Measurements from ENCODE around the gene VPS37C. TPM values are rescaled to one million over a fixed set of nuclear protein-coding genes. Genes with fewer than 3 reads are reported as not detected.

The VPS37C gene
- total and polyA plus RNA-seq, 10 donors: 6.1 to 32.3 (median 20.5) TPM

DNA sequence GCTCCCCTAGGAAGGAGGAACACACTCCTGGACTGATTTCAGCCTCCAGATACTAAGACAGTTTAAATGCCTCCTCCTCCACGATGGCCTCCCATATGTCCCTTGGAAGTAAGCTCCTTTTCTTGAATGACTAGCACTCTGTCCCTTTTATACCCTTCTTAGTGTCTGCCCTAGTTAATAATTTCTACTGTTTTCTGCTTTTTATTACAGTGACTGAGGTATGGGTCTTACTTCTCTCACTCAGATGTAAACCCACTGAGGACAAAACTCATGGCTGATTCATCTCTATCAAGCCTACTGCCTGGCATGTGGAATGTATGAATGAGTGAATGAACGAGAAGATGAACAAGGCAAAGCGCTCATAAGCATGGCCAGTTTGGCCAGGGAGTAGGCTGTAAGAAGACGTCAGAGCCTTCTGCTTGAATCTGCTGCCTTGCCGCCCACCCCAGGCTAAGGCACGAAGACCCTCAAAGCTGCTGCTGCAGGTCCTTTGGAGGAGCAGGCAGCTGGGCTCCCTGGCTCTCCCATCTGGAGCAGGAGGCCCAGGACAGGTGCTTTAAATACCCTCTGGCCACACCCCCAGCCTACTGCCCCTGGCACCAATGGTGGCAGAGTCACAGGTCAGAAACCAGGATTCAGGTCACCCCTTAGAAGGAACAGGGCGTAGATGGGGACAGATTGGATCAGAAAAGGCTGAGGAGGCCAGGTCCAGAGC, 33.9 kb upstream of the VPS37C start:
- Histone ChIP-seq H3K4me1 (no peaks in the 10 kb centered on the region), H3K4me3 (no peak overlapping the region), H3K9me3 (peaks cover 0 to 10% (median 2%) of the 10 kb centered on the region in 8 donors), H3K27ac (no peak overlapping the region), H3K36me3 (no peaks in the 10 kb centered on the region), H3K27me3 (replicated peaks in 1 of 7) (peaks cover 0 to 12% (median 0%) of the 10 kb centered on the region in 7 donors)
- DNase-seq: no peak
- WGBS, 5 donors: 74 to 89% (median 81%) methylated on average over 6 to 7 of the region's 7 CpGs
- TF ChIP-seq POLR2AphosphoS5 (IDR thresholded peaks at IDR 0.05): no peak
- no peak for TF ChIP-seq POLR2A (IDR thresholded peaks at IDR 0.05)
- TF ChIP-seq, protein P1, sequence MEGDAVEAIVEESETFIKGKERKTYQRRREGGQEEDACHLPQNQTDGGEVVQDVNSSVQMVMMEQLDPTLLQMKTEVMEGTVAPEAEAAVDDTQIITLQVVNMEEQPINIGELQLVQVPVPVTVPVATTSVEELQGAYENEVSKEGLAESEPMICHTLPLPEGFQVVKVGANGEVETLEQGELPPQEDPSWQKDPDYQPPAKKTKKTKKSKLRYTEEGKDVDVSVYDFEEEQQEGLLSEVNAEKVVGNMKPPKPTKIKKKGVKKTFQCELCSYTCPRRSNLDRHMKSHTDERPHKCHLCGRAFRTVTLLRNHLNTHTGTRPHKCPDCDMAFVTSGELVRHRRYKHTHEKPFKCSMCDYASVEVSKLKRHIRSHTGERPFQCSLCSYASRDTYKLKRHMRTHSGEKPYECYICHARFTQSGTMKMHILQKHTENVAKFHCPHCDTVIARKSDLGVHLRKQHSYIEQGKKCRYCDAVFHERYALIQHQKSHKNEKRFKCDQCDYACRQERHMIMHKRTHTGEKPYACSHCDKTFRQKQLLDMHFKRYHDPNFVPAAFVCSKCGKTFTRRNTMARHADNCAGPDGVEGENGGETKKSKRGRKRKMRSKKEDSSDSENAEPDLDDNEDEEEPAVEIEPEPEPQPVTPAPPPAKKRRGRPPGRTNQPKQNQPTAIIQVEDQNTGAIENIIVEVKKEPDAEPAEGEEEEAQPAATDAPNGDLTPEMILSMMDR (IDR thresholded peaks at IDR 0.05 in 8 of 11, conservative IDR thresholded peaks at IDR 0.05 in 3 of 11): no peak
- intact Hi-C loops (cut with DNase I; ENCODE audit: low total_unique reads): no loop called here

DNA sequence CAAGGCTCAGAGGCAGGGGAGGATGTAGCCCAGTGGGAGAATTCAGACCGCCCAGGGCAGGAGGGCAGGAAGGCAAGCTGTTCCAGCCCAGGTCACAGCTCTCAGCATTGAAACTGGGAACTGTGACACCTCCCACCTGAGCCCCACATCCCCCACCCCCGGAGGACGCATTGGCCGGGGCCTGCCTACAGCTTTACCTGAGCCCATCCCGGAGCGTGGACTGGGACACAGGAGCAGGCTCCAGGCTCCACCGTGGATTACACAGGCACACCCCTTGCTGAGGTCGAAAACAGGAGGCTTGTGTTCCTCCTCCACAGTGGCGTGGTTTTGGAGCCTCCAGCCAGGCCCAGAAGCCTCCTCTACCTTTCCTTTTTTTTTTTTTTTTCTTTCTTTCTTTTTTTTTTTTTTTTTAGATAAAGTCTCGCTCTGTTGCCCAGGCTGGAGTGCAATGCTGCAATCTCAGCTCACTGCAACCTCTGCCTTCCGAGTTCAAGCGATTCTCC, 33.0 kb upstream of the VPS37C start:
- Histone ChIP-seq H3K4me1 (no peaks in the 10 kb centered on the region), H3K27ac (no peak overlapping the region), H3K9me3 (peaks cover 0 to 9% (median 2%) of the 10 kb centered on the region in 8 donors), H3K4me3 (no peak overlapping the region), H3K27me3 (replicated peaks in 1 of 7) (peaks cover 0 to 12% (median 0%) of the 10 kb centered on the region in 7 donors), H3K36me3 (no peaks in the 10 kb centered on the region)
- TF ChIP-seq POLR2AphosphoS5 (IDR thresholded peaks at IDR 0.05) (no peak), POLR2A (IDR thresholded peaks at IDR 0.05) (no peak)
- TF ChIP-seq, protein P1 (IDR thresholded peaks at IDR 0.05 in 8 of 11, conservative IDR thresholded peaks at IDR 0.05 in 3 of 11): no peak
- intact Hi-C loops (cut with DNase I; ENCODE audit: low total_unique reads): no loop called here
- no peak for DNase-seq
- 65 to 81% (median 73%) methylated on average over 12 of the region's 12 CpGs for WGBS, 5 donors

DNA sequence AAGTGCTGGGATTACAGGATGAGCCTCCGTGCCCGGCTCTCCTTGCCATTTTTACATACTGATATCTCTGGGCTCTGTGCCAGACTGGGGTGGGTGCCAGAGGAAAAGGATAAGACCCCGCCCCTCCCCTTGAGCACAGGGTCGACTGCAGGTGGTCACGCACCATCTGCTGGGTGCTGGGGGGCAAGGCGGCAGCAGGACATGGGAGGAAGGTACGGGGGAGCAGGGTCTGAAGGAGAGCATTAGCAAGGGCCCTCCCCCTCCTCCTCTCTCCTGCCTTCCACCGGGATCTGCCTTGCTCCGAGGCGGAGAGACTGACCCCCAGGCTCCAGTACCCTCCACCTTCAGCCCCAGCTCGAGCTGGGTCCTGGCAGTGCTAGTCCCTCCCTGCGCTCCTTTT, 32.4 kb upstream of the VPS37C start:
- Histone ChIP-seq H3K9me3 (peaks cover 0 to 3% (median 0%) of the 10 kb centered on the region in 8 donors), H3K4me3 (no peak overlapping the region), H3K27ac (no peak overlapping the region), H3K36me3 (no peaks in the 10 kb centered on the region), H3K27me3 (replicated peaks in 1 of 7) (peaks cover 0 to 12% (median 0%) of the 10 kb centered on the region in 7 donors), H3K4me1 (no peaks in the 10 kb centered on the region)
- no peak for TF ChIP-seq POLR2A (IDR thresholded peaks at IDR 0.05)
- no peak for TF ChIP-seq POLR2AphosphoS5 (IDR thresholded peaks at IDR 0.05)
- TF ChIP-seq, protein P1 (IDR thresholded peaks at IDR 0.05 in 8 of 11, conservative IDR thresholded peaks at IDR 0.05 in 3 of 11): no peak
- intact Hi-C loops (cut with DNase I; ENCODE audit: low total_unique reads): no loop called here
- DNase-seq: no peak
- 46 to 54% (median 51%) methylated on average over 11 to 12 of the region's 12 CpGs for WGBS, 5 donors

DNA sequence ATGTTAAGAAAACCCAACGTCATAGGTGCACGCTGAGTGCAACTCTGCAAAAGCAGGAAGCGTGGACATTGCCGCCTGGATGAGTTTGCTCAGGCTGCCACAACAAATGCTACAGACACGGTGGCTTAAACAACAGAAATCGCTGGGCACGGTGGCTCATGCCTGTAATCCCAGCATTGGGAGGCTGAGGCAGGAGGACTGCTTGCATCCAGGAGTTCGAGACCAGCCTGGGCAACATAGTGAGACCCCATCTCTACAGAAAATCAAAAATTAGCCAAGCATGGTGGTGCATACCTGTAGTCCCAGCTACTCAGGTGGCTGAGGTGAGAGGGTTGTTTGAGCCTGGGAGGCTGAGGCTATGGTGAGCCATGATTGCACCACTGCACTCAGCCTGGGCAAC, 28.7 kb upstream of the VPS37C start:
- Histone ChIP-seq H3K36me3 (no peaks in the 10 kb centered on the region), H3K27ac (no peak overlapping the region), H3K4me1 (peaks cover 0 to 8% (median 6%) of the 10 kb centered on the region in 6 donors), H3K27me3 (replicated peaks in 1 of 7) (peaks cover 0 to 5% (median 0%) of the 10 kb centered on the region in 7 donors), H3K4me3 (no peak overlapping the region), H3K9me3 (no peaks in the 10 kb centered on the region)
- TF ChIP-seq POLR2A (IDR thresholded peaks at IDR 0.05): no peak
- no peak for TF ChIP-seq POLR2AphosphoS5 (IDR thresholded peaks at IDR 0.05)
- 77 to 85% (median 84%) methylated on average over 8 of the region's 8 CpGs for WGBS, 5 donors
- DNase-seq: no peak
- intact Hi-C loops (cut with DNase I; ENCODE audit: low total_unique reads): no loop called here
